HPDE6-E6E7 (cell line): ENCODE data around the gene RIN3.
"Not testable (repeated sequence)": the region's sequence is repeated elsewhere in the genome, so short reads cannot be mapped to it uniquely, and the experiment has no call there.

Experiments used
- DNase-seq: peaks from one replicate; pipeline ENCODE4 v3.0.0; 2011; ENCODE audit warnings: missing footprints; ENCODE audit errors: extremely low spot score

Gene RIN3

DNA sequence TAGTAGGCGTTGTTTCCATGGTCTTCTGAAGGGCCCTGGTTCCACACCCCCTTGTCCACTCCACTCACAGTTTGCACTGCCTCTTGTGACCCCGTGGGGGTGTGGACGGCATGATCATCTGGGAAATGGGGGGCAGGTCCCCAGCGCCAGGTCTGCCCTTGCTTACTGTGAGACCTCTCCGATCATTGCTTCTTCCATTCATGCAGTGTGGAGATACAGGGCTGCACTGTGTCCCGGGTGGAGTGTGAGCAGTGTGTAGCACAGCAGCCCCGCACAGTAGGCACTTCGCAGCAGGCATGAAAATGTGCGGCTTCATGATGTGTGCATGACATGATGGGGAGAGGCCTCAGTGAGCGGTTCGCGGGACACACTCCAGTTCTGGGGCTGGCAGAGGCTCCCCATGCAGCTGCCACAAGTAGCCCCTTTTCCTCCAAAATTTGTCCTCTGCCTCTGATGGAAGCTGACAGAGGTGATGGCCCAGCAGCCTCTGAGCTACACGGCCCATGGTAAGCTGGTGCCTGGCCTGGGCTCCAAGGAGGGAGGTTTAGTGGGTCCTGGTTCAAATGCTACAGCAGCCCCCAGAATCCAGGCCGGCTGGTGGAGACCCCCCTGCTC lies 15.0 kb downstream of the RIN3 start:
- no peak for DNase-seq

DNA sequence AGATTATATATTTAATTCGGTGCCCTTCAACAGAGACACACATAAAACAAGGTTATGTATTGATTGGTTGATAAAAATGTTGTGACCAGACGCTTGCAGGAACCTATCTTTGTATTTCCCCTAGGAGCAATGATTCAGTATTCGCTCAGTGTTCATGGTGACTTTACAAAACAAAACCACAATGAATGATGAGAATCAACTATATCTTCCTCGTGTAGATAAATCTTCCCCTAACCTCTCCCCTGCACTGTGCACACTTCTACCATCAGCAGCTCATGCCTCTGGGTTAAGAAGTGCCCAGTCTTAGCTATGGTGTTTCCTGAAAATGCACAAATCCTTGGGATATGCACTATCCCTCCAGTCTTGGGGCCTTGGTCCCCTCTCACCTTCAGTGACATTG lies 16.3 kb downstream of the RIN3 start:
- no peak for DNase-seq

DNA sequence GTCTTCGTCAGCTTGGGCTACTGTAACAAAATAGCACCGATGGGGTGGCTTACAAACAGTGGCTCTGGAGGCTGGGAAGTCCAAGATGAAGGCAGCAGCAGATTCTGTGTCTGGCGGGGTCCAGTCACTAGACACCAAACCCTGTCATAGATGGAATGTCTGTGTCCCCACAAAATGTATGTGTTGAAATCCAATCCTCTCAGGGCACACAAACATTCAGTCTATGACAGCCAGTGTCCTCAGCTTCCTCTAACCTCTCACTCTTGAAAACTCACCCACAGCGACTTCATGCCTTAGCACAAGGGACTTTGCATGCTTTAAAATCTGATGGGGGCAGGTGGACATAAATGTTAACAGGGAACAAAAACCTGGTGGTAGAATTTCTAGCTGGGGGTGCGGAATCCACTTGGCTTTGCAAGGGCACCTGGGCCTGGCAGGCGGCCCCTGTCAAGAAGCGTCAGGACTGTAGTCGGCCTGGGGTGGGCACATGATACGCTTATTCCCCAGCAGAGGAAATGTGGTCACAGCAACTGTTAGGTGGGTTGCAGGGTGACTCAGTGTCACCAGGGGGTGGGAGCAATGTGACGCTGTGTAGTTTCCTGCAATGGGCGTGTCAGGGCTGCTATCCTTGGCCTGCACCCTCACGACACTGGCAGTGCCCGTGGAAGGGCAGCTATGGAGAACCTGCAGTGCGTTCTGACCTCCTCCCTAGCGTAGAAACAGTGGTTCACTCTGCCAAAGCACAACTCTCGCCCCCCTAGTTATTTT lies 17.7 kb downstream of the RIN3 start:
- no peak for DNase-seq

DNA sequence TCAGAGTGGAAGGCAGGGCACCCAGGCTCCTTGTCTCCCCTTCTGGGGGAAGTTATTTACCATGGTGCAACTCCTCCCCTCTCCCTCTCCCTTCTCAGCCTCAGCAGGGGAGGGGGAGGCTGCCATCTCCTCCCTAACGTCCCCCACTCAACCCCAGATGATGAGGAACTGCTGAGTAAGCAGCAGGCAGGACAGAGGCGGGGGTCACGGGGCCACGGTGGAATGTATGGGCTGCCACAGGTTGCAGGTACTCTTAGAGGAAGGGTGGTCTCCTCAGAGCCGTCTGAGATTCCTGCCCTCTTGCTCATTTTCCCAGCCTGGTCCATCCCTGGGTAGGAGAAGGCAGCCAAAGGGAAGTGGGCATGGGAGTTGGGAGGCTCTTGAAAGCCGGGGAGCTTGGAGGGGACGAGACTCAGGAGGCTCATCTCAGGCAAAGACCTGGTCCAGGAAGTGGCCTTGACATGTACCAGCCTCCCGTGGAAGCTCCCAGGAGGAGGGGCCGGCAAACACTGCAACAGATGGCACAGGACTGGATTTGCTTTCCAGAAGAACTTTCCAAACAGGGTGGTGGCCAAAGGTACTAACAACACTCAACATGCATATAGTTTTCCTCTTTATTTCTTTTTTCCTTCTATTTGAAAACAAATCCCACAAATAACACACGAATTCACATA lies 19.0 kb downstream of the RIN3 start:
- no peak for DNase-seq

DNA sequence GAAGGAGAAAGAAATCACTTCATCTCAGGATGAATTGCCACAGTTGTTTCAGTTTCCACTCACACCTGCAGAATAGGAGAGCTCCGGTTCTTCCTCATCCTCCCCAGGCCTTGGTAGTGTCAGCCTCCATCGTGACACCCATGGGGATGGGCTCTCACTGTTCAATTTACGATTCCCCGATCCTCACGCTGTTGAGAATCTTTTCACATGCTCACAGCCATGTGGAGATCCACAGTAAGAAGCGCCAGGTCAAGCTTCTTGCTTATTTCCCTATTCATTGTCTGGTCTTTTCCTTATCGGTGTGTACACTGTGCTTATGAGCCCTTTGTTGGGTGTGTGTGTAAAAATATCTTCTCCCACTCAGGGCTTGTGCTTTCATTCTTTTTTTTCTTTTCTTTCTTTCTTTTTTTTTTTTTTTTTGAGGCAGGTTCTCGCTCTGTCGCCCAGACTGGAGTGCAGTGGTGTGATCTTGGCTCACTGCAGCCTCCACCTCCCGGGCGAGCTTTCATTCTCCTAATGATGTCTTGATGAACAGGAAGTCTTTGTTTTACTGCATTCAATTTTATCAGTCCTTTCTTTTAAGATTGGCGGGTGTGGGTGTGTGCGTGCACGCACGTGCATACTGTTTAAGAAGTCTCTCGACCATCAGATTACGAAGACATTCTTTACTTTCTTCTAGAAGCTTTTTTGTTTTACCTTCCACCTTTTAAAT lies 21.5 kb downstream of the RIN3 start:
- no peak for DNase-seq

DNA sequence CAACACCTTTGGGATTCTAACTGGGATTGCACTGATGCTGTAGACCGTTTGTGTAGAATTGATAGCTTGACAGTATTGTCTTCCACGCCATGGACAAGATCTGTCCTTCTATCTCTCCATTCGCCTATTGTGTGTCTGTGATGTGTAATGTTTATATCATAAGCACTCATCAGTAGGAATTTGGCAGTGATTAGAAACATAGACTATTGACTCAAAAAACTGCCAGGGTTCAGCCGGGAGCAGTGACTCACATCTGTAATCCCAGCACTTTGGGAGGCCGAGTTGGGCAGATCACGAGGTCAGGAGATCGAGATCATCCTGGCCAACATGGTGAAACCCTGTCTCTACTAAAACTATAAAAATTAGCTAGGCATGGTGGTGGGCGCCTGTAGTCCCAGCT lies 22.6 kb downstream of the RIN3 start:
- not testable (repeated sequence) for DNase-seq

DNA sequence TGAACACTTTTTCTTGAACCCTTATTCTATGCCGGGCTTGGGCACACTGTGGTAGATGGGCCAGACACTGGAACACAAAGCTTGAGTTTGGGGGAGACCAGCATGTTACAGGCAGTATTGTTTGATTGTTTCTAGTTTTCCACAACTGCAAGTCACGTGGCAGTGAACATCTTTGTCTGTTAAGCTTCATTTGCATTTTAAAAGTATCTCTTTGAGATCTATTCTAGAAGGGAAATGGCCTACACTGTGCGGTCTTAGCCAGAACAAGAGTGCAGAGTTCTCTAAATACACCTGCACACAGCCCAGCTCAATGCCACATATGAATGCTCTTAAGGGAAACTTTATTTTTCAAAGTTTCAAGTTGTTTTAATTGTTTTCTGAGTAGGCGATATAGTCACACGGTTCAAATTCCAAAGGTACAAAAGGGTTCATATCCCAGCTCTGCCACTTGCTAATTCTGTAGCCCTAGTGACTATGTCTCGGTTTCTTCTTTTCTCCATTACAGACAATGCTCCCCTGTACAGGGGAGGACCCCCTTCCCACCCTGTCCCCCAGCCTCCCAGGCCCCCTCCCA lies 24.9 kb downstream of the RIN3 start:
- no peak for DNase-seq

DNA sequence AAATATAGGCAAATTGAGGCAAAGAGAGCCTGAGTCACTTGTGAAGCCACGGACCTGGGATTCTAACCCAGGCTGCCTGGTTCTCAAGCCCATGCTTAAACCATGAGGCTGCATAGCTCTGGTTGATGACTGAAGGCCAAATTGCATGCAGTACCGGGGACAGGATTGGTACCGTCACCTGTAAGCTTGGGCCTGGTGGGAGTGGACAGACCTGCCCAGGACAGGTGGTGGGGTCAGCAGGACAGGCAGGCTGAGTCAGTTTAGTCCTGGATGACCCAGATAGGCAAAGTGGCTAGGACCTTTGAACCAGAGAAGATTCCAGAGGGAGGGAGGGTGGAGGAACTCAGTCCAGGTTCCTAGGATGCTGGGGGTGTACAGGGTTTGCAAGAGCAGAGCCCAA lies 25.8 kb downstream of the RIN3 start:
- DNase-seq, result no peak

DNA sequence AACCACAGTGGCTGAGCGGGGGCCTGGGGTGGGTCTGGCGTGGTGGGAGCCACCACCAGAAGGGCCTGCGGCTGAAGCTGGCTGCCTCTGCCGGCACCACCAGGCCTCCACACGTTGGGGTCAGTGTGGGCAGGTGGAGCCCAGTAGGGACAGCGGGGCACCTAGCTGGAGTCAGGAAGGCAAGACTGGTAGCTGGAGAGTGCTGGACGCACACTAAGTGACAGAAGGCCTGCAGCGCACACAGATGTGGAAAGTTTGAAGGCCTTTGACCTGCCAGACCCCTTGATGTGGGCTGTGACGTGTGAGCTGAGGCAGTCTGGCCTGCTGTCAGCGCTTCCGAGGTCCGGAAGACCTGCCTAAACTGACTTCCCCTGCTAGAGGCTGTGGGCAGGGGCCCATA lies 26.3 kb downstream of the RIN3 start:
- no peak for DNase-seq

DNA sequence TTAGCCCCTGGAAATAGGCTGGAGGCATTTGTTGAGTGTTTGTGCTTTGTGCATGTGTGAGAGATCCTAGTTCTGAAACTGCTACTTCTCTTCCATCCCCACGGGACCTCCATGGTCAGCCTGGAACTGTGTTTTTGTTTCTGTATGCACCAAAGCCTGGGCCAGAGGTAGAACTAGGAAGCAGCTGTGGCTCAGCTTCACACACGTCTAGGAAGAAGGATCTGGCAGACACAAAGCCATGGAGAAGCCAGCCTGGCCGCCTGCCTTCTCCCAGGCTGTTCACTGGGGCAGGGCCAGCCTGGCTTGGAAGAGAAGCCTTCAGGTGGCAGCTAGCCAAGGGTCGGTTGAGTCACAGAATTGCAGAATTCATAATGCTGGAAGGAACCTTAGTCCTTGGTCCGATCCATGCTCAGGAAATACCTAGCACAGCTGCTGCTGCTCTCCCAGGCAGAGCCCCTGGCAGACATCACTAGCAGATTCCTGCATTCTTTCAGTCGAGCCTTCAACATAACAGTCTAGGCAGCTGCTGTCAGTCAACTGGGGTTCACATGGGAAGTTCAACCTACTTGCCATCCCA lies 27.0 kb downstream of the RIN3 start:
- peak; percentile 86 for DNase-seq

DNA sequence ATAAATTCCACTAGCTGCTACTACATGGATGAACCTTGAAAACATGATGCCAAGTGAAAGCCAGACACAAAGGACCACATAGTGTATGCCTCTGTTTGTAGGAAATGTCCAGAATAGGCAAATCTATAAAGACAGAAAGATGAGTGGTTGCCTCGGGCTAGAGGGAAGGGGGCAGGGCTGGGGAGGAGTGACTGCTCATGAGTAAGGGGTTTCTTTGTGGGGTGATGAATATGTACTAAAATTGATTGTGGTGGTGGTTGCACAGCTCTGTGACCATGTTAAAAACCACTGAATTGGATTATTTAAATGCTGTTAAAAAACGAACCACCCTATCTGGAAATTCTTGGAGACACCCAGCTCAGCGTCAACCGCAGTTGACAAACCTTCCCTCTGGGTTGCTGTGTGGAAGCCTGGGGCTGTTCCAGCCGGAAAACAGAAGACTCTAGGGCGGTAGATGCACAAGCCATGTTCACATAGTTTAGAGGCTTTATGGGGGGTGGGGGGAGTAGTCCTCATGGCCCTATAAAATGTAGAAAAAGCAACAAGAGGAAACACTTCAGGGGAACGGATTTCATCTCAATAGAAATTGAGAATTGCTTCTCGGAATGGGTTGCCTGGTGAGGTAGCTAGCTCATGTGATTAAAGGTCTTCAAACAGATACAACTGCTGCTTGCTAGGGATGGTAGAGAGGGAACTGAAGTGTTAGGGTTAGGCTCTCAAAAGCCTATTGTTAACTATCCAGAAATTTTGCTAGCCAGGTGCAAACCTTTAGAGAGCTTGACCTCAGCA lies 29.4 kb downstream of the RIN3 start:
- DNase-seq, result no peak

DNA sequence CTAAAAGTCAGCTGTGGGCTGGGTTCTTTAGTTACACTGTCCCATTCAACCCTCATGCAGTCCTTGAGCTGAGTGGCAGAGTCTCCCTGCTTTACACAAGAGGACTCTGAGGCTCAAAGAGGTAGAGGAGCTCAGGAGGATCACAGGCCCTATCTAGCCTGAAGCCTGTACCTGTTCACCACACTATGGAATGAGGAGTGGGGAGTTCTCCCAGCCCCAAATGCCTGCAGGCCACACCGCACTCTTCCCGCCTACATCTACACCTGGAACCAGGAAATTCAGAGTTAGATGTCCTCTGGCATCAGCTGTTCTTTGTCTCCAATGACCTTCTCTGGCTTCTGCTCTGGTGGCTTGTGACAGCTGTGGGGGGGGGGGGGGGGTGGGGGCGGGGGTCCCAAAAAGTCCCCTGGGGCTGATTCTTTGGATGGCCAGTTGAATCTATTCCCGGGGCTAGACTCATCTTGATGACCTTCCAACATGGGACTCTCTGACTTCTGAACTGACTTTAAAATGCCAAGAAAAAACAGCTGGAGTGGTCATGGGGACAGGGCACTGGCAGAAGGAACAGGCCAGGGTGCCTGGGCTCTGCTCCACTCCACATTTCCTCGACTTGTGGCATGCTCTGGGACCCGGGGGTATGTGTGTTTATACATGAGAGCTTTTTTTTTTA lies 30.6 kb downstream of the RIN3 start:
- no peak for DNase-seq

DNA sequence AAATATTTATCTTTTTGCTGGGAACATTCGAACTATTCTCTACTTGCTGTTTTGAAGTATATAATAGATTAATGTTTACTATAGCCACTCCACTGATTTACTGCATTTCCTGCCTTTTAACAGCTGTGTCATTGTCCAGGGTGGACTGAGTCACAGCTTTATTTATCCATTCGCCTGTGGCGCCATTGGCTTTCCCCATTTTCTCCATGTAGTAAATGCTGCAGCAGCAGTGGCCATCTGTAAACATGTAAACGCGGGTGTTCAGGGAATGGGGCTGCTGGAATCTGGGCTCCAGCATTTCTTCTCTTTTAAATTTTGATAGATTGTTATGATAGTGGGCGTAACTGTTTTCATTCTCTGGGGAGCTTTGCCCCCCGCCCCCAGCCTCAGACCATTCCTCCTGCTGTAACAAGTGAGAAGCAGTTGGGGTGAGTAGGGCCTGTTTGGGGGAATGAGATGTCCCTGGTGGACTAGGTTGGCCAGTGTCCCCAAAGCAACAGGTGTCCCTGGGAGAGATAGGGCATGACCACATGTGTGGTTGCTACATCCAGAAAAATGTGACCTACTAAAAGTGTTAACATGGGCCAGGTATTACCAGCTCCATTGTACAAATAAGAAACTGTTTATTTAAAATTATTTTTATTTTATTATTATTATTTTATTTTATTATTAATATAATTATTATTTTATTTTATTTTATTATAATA lies 32.9 kb downstream of the RIN3 start:
- DNase-seq, result no peak

DNA sequence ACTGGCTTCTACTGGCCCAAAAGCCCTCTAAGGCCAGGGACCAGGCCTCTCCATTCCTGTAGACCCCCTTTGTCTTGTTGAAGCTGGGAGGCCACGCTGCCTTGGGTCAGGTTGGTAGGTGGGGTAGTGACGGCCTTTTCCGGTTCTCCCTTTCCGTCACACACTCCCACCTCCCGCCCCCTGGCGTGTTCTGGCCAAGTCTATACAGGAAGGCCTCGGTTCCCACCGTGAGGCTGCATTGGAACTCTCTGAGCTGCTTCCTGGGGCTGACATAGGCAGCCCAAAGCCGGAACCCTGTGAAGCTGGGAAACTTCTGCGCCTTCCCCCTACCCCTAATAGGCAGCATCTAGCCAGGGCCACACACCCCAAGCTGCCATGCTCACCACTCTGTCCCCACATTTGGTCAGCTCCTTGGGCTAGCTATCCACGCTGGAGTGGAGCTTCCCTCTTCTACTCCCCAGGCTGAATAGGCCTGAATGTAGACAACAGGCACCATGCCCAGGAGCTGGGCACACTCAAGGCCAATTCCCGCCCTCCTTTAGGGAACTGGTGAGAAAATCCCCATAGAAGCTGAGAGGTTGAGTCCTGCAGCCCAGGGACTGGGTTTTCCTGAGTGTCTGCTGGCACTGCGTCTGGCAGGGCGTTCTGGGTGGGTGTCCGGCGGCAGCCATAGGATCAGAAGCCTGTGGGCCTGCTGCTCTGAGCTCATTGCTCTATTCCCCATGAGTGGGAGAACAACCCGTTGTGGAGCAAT lies 35.7 kb downstream of the RIN3 start:
- no peak for DNase-seq

DNA sequence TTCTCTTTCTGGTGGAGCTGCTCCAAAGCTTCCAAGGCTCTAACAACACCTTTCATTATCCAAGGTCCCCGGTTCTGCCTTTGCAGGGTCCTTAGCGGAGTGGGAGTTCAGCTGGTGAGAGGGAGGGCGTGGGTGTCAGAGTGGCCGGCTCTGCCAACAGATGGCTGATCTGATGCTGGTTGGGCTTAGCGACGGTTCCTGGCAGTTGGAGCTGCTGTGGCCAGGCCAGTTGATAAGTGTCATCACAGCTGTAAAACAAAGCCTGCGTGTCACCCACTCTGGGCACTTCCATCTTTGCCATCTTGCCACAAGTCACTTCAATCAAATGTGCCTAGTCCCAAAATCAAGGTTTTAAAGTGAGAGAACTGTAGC lies 36.3 kb downstream of the RIN3 start:
- no peak for DNase-seq

DNA sequence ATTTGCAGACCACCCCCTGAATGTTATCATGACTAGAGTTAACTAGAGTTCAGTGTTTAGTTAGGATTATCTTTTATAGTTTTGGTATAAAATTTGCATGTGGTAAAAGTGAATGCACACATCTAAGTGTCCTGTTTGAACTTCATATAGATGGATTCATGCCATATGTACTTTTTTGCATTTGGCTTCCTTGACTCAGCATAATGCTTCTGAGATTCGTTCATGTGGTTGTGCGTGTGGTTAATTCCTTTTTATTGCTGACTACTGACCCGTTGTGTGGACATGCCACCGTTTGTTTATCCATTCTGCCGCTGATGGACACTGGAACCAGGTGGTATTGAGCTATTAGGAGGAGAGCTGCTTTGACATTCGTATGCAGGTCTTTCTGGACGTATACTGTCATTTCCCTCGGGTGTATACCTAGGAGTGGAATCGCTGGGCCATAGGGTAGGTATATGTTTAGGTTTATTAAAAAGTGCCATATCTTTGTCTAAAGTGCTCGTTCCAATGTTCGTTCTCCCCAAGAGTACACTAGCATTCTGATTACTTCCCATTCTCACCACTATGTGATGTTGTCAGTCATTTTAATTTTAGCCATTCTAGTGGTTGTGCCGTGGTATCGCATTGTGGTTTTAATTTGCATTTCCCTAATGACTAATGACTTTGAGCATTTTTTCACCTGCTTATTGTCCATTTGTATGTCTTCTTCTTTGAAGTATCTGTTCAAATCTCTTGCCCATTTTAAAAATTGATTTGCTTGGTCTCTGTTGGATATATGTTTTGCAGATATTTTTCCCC lies 37.7 kb downstream of the RIN3 start:
- DNase-seq, result no peak

DNA sequence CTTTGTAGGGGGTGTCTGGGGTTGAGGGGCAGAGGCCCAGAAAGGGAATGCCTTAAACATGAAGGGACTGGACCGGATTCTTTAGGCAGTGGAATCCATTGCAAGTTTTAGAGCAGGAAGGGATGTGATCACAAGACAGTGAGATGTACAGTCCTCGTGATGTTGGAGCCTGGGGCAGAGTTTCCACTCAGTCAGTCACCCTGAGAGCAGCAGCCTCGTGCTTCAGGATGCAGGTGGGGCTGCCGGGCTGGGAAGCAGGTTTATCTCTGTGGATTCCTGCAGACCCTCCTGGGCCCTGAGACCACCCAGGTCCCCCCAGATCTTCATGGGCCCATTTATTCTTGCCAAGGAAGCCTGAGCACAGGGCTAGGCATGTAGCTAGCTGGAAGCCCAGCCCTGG lies 38.5 kb downstream of the RIN3 start:
- no peak for DNase-seq

DNA sequence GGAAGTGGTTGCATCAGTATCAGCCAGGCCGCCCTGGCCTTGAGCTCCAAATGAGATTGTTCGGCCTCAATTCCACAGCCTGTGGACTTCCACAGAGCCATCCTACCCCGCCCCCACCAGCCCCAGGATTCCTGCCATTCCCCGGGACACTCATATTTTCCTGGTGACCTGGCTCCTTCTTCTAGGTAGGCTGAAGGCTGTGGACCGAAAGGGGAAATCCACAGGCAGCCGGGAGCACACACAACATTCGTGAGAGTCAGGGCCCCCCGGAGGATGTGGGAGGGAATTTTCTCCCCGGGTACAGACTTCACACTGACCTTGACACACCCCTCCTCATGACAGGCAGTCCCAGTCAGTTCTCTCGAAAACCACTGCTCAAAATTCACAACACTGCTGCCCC lies 39.9 kb downstream of the RIN3 start:
- no peak for DNase-seq
